ENCODE results near the gene CPXM2.

The CPXM2 gene

GRCh38 chr10:123852411-123852951 lies 39.1 kb downstream of the CPXM2 start:
- FAIRE-seq (no peak), DNase-seq (ENCODE audit: insufficient read length, low spot score) (no peak)

GRCh38 chr10:123848564-123849457 lies 42.8 kb downstream of the CPXM2 start:
- FAIRE-seq (no peak), DNase-seq (ENCODE audit: insufficient read length, low spot score) (no peak)

GRCh38 chr10:123847686-123848432 lies 43.7 kb downstream of the CPXM2 start:
- no peak for DNase-seq (ENCODE audit: insufficient read length, low spot score)
- no peak for FAIRE-seq

- DNase-seq (ENCODE audit: insufficient read length, low spot score), result no peak
- no peak for FAIRE-seq
These were observed 47.8 kb downstream of the CPXM2 start for GRCh38 chr10:123843835-123844234.

GRCh38 chr10:123842692-123843385 lies 48.8 kb downstream of the CPXM2 start:
- FAIRE-seq (no peak), DNase-seq (ENCODE audit: insufficient read length, low spot score) (no peak)

GRCh38 chr10:123841560-123841959 lies 50.0 kb downstream of the CPXM2 start:
- DNase-seq (ENCODE audit: insufficient read length, low spot score), result no peak
- FAIRE-seq, result no peak

- FAIRE-seq (no peak), DNase-seq (ENCODE audit: insufficient read length, low spot score) (no peak)
These were observed 50.5 kb downstream of the CPXM2 start for GRCh38 chr10:123841115-123841514.

- FAIRE-seq (no peak), DNase-seq (ENCODE audit: insufficient read length, low spot score) (no peak)
These were observed 50.9 kb downstream of the CPXM2 start for GRCh38 chr10:123840714-123841113.

GRCh38 chr10:123838596-123839310 lies 52.9 kb downstream of the CPXM2 start:
- FAIRE-seq (no peak), DNase-seq (ENCODE audit: insufficient read length, low spot score) (no peak)

GRCh38 chr10:123837756-123838155 lies 53.9 kb downstream of the CPXM2 start:
- DNase-seq (ENCODE audit: insufficient read length, low spot score) (no peak), FAIRE-seq (no peak)

GRCh38 chr10:123836418-123837145 lies 55.0 kb downstream of the CPXM2 start:
- DNase-seq (ENCODE audit: insufficient read length, low spot score), result no peak

GRCh38 chr10:123835575-123835974 lies 56.0 kb downstream of the CPXM2 start:
- FAIRE-seq (no peak), DNase-seq (ENCODE audit: insufficient read length, low spot score) (no peak)

More at GRCh38 chr10:123836418-123837145, 55.0 kb downstream of the CPXM2 start:
- FAIRE-seq, result no peak

GRCh38 chr10:123833170-123833850 lies 58.3 kb downstream of the CPXM2 start:
- DNase-seq (ENCODE audit: insufficient read length, low spot score) (no peak), FAIRE-seq (no peak)

- no peak for FAIRE-seq
These were observed 60.3 kb downstream of the CPXM2 start for GRCh38 chr10:123831259-123831658.

GRCh38 chr10:123821136-123821535 lies 70.5 kb downstream of the CPXM2 start:
- no peak for DNase-seq (ENCODE audit: insufficient read length, low spot score)
- FAIRE-seq, result no peak

More at GRCh38 chr10:123831259-123831658, 60.3 kb downstream of the CPXM2 start:
- DNase-seq (ENCODE audit: insufficient read length, low spot score), result no peak

GRCh38 chr10:123809632-123810031 lies 82.0 kb downstream of the CPXM2 start:
- no peak for DNase-seq (ENCODE audit: insufficient read length, low spot score)
- no peak for FAIRE-seq

GRCh38 chr10:123808906-123809305 lies 82.7 kb downstream of the CPXM2 start:
- FAIRE-seq (no peak), DNase-seq (ENCODE audit: insufficient read length, low spot score) (no peak)

- DNase-seq (ENCODE audit: insufficient read length, low spot score), result no peak
- no peak for FAIRE-seq
These were observed 83.3 kb downstream of the CPXM2 start for GRCh38 chr10:123808286-123808685.

GRCh38 chr10:123807444-123808035 lies 84.1 kb downstream of the CPXM2 start:
- FAIRE-seq (no peak), DNase-seq (ENCODE audit: insufficient read length, low spot score) (no peak)
